ENCODE measurements around the gene CA5A. TPM values are rescaled to one million over a fixed set of nuclear protein-coding genes. Genes with fewer than 3 reads are reported as not detected.

The CA5A gene
- total RNA-seq, 3 donors from 2014 or later (not counting 1 experiment from before 2014, with no cell fraction given), result not detected

GRCh38 chr16:87855852-87856715 lies 80.2 kb downstream of the CA5A start:
- TF ChIP-seq, protein P1, sequence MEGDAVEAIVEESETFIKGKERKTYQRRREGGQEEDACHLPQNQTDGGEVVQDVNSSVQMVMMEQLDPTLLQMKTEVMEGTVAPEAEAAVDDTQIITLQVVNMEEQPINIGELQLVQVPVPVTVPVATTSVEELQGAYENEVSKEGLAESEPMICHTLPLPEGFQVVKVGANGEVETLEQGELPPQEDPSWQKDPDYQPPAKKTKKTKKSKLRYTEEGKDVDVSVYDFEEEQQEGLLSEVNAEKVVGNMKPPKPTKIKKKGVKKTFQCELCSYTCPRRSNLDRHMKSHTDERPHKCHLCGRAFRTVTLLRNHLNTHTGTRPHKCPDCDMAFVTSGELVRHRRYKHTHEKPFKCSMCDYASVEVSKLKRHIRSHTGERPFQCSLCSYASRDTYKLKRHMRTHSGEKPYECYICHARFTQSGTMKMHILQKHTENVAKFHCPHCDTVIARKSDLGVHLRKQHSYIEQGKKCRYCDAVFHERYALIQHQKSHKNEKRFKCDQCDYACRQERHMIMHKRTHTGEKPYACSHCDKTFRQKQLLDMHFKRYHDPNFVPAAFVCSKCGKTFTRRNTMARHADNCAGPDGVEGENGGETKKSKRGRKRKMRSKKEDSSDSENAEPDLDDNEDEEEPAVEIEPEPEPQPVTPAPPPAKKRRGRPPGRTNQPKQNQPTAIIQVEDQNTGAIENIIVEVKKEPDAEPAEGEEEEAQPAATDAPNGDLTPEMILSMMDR (IDR thresholded peaks at IDR 0.05), result no peak
- no peaks in the 10 kb centered on the region for H3K9me3 Mint-ChIP-seq
- H3K27ac ChIP-seq (ENCODE audit: low read length), result peak overlapping the region; percentile 90
- no peaks in the 10 kb centered on the region for H3K36me3 ChIP-seq (ENCODE audit: control insufficient read depth, insufficient read depth, low read length)
- peak overlapping the region; percentile 36 for H3K4me3 ChIP-seq (ENCODE audit: low read length)
- H3K4me1 Mint-ChIP-seq, result peaks cover 16 to 38% of the 10 kb centered on the region in 2 donors
- 39% methylated on average over 26 of the region's 26 CpGs for WGBS (ENCODE audit: insufficient coverage)
- peaks cover 60% of the 10 kb centered on the region for H3K4me1 ChIP-seq (ENCODE audit: control insufficient read depth, insufficient read depth, low read length)
- no peaks in the 10 kb centered on the region for H3K9me3 ChIP-seq (ENCODE audit: control insufficient read depth, insufficient read depth, low read length)
- intact Hi-C loops (cut with micrococcal nuclease), result loop anchor here (10.0 kb wide), 1 partner anchor 361 kb away; the partner anchor contains the start of gene ZCCHC14
- ATAC-seq (peak; percentile 28 to 65 (median 32)), DNase-seq (peak; percentile 51 to 54)
- H3K4me3 Mint-ChIP-seq, result peak overlapping the region; percentile 81
- no peaks in the 10 kb centered on the region for H3K36me3 Mint-ChIP-seq
- H3K27me3 Mint-ChIP-seq (ENCODE audit: low read depth in 2 of 2), result no peaks in the 10 kb centered on the region
- H3K27me3 ChIP-seq (ENCODE audit: control insufficient read depth, insufficient read depth, low read length), result no peaks in the 10 kb centered on the region
- H3K27ac Mint-ChIP-seq, result peak overlapping the region; percentile 86 to 94

DNA sequence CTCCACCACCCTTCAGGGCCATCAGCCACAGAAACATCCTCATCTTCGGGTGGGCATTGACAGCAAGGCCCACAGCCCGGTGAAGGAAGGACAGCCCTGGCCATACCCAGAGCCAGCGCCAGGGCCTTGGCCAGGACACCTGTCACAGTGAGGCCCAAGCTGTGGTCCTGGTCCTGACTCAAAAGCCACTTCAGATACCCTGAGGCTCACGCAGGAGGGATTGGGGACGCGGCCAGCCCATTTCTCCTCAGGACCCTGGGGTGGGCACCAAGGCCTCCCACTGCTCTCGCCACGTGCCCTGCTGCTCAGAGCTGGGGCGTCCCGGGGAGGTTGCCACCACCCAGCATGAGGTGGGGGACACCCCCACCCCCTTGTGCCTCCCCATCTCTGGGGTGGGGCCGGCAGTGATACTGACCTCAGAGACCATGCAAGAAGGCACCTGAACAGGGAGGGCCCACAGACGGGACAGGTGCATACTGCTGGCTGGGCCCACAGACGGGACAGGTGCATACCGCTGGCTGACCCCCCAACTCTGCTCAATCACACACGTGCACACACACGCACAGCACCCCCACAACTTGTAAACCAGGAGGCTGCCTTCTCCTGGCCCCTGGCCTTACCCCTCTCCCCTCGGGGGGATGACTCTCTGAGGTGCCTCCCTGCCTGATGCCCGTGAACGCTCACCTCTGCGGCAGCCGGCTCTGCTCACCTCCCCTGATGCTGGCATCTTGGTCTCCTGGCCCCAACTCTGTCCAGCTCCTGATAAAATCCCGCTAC lies 81.2 kb downstream of the CA5A start:
- intact Hi-C loops (cut with micrococcal nuclease), result loop anchor here (10.0 kb wide), 1 partner anchor 360 kb away; the partner anchor contains the start of gene ZCCHC14
- peak overlapping the region; percentile 81 for H3K4me3 Mint-ChIP-seq
- 93% methylated on average over 22 of the region's 22 CpGs for WGBS (ENCODE audit: insufficient coverage)

GRCh38 chr16:87854053-87854906 lies 82.0 kb downstream of the CA5A start:
- H3K27ac ChIP-seq (ENCODE audit: low read length), result peak overlapping the region; percentile 90
- TF ChIP-seq, protein P1 (IDR thresholded peaks at IDR 0.05), result no peak
- no peaks in the 10 kb centered on the region for H3K36me3 ChIP-seq (ENCODE audit: control insufficient read depth, insufficient read depth, low read length)
- ATAC-seq (peak in 2 of 3 donors; percentile 2 to 48), DNase-seq (peak; percentile 46)
- no peaks in the 10 kb centered on the region for H3K9me3 ChIP-seq (ENCODE audit: control insufficient read depth, insufficient read depth, low read length)
- Mint-ChIP-seq H3K27me3 (ENCODE audit: low read depth in 2 of 2) (no peaks in the 10 kb centered on the region), H3K36me3 (no peaks in the 10 kb centered on the region), H3K9me3 (no peaks in the 10 kb centered on the region), H3K27ac (peak overlapping the region; percentile 86 to 94), H3K4me1 (peaks cover 16 to 38% of the 10 kb centered on the region in 2 donors), H3K4me3 (peak overlapping the region; percentile 62)
- H3K27me3 ChIP-seq (ENCODE audit: control insufficient read depth, insufficient read depth, low read length), result no peaks in the 10 kb centered on the region
- H3K4me3 ChIP-seq (ENCODE audit: low read length), result no peak overlapping the region
- WGBS (ENCODE audit: insufficient coverage), result 60% methylated on average over 19 of the region's 21 CpGs
- H3K4me1 ChIP-seq (ENCODE audit: control insufficient read depth, insufficient read depth, low read length), result peaks cover 63% of the 10 kb centered on the region
- intact Hi-C loops (cut with micrococcal nuclease), result loop anchor here (10.0 kb wide), 1 partner anchor 359 kb away; the partner anchor contains the start of gene ZCCHC14

More for the DNA sequence above, 81.2 kb downstream of the CA5A start:
- no peak for ATAC-seq
- Histone ChIP-seq H3K36me3 (ENCODE audit: control insufficient read depth, insufficient read depth, low read length) (no peaks in the 10 kb centered on the region), H3K4me3 (ENCODE audit: low read length) (no peak overlapping the region), H3K27ac (ENCODE audit: low read length) (peak overlapping the region; percentile 90), H3K27me3 (ENCODE audit: control insufficient read depth, insufficient read depth, low read length) (no peaks in the 10 kb centered on the region), H3K4me1 (ENCODE audit: control insufficient read depth, insufficient read depth, low read length) (peaks cover 63% of the 10 kb centered on the region), H3K9me3 (ENCODE audit: control insufficient read depth, insufficient read depth, low read length) (no peaks in the 10 kb centered on the region)
- DNase-seq, result no peak
- H3K4me1 Mint-ChIP-seq, result peaks cover 16 to 38% of the 10 kb centered on the region in 2 donors
- TF ChIP-seq, protein P1 (IDR thresholded peaks at IDR 0.05), result no peak
- peak overlapping the region; percentile 86 to 94 for H3K27ac Mint-ChIP-seq
- H3K36me3 Mint-ChIP-seq, result no peaks in the 10 kb centered on the region
- H3K27me3 Mint-ChIP-seq (ENCODE audit: low read depth in 2 of 2), result no peaks in the 10 kb centered on the region
- H3K9me3 Mint-ChIP-seq, result no peaks in the 10 kb centered on the region
